IMR-90 (cell line): ENCODE measurements around the gene GALNT16. TPM values are rescaled to one million over a fixed set of nuclear protein-coding genes. Genes with fewer than 3 reads are reported as not detected.

ENCODE experiments used
- ATAC-seq: fragments of 200-7000 bp; cut with Tn5 transposase; 2 replicates; pipeline ENCODE4 v1.9.1; 2020; ENCODE audit warnings: low read depth, mild to moderate bottlenecking, moderate library complexity
- BruUV-seq: library from RNA; stranded (reverse); fragments of 400-500 nt; replicated peaks from 2 replicates; lab custom pipeline; 2021; lab: Mats Ljungman, UMichigan
- CTCF ChIA-PET: fragments of 300-600 bp; formaldehyde crosslinking; extraction: SDS; loops from one replicate; lab custom pipeline; 2021; ENCODE audit warnings: antibody characterized with exemption; lab: Yijun Ruan, JAX
- POLR2A ChIA-PET: fragments of 300-600 bp; sonication (Branson Sonifier 250); formaldehyde crosslinking; loops from one replicate; lab custom pipeline; 2022; ENCODE audit warnings: antibody characterized with exemption; ENCODE audit not compliant: unreplicated experiment; lab: Charles Lee
- DNase-seq: peaks from one replicate; pipeline ENCODE4 v3.0.0; 2013
- H2AFZ ChIP-seq: replicated peaks from 2 replicates; pipeline ENCODE3; 2013; ENCODE audit warnings: low read length, mild to moderate bottlenecking; ENCODE audit not compliant: poor library complexity
- H2AK5ac ChIP-seq: 2 replicates; pipeline ENCODE4 v1.6.1; 2013; ENCODE audit warnings: low read depth, low read length, inconsistent platforms
- H2AK9ac ChIP-seq: replicated peaks from 2 replicates; pipeline ENCODE3; 2013; ENCODE audit warnings: mild to moderate bottlenecking, low read depth, low read length, moderate library complexity; ENCODE audit not compliant: poor library complexity
- H2BK120ac ChIP-seq: 2 replicates; pipeline ENCODE4 v1.6.1; 2013; ENCODE audit warnings: low read depth, low read length, inconsistent platforms
- H2BK15ac ChIP-seq: 3 replicates; pipeline ENCODE4 v1.6.1; 2013; ENCODE audit warnings: low read depth, low read length, inconsistent platforms
- H2BK20ac ChIP-seq: 2 replicates; pipeline ENCODE4 v1.6.1; 2013; ENCODE audit warnings: low read depth, mild to moderate bottlenecking, inconsistent platforms, low read length, moderate library complexity
- H2BK5ac ChIP-seq: 2 replicates; pipeline ENCODE4 v1.6.1; 2013; ENCODE audit warnings: mild to moderate bottlenecking, low read depth, low read length, inconsistent platforms; ENCODE audit not compliant: poor library complexity, severe bottlenecking
- H3K14ac ChIP-seq: replicated peaks from 2 replicates; pipeline ENCODE4 v1.6.1; 2013; ENCODE audit warnings: low read depth, low read length, inconsistent platforms
- H3K18ac ChIP-seq: 2 replicates; pipeline ENCODE4 v1.6.1; 2013; ENCODE audit warnings: low read depth, low read length, control low read depth
- H3K23ac ChIP-seq: 2 replicates; pipeline ENCODE4 v1.6.1; 2013; ENCODE audit warnings: low read depth, low read length, inconsistent platforms
- H3K27ac ChIP-seq: 2 replicates; pipeline ENCODE4 v1.5.1; 2013; ENCODE audit warnings: mild to moderate bottlenecking, control low read depth, low read length; ENCODE audit not compliant: insufficient read depth
- H3K27me3 ChIP-seq: 2 replicates; pipeline ENCODE4 v1.6.1; 2013; ENCODE audit warnings: low read length; ENCODE audit not compliant: control insufficient read depth, insufficient read depth
- H3K36me3 ChIP-seq: 2 replicates; pipeline ENCODE4 v1.6.1; 2013; ENCODE audit warnings: low read length, mixed read lengths; ENCODE audit not compliant: control insufficient read depth, insufficient read depth
- H3K4ac ChIP-seq: 2 replicates; pipeline ENCODE4 v1.6.1; 2013; ENCODE audit warnings: low read depth, low read length, inconsistent platforms
- H3K4me1 ChIP-seq: 2 replicates; pipeline ENCODE4 v1.6.1; 2013; ENCODE audit warnings: low read length, mixed read lengths; ENCODE audit not compliant: control insufficient read depth, insufficient read depth
- H3K4me2 ChIP-seq: 2 replicates; pipeline ENCODE4 v1.6.1; 2013; ENCODE audit warnings: low read depth, mild to moderate bottlenecking, control low read depth, low read length, moderate library complexity
- H3K4me3 ChIP-seq: 2 replicates; pipeline ENCODE4 v1.5.1; 2013; ENCODE audit warnings: low read depth, mild to moderate bottlenecking, control low read depth, low read length, moderate library complexity; ENCODE audit not compliant: insufficient read depth
- H3K56ac ChIP-seq: 2 replicates; pipeline ENCODE4 v1.6.1; 2013; ENCODE audit warnings: low read length, inconsistent platforms; ENCODE audit not compliant: insufficient read depth; ENCODE audit errors: extremely low read depth
- H3K79me1 ChIP-seq, 2 experiments: 2 replicates each; pipeline ENCODE4 v1.6.1; 2013; ENCODE audit warnings: low read length in 2 of 2, inconsistent platforms in 1 of 2, low read depth in 1 of 2
- H3K9ac ChIP-seq: 2 replicates; pipeline ENCODE4 v1.6.1; 2013; ENCODE audit warnings: low read depth, low read length, control low read depth
- H3K9me1 ChIP-seq: 2 replicates; pipeline ENCODE4 v1.6.1; 2013; ENCODE audit warnings: low read length, inconsistent platforms; ENCODE audit not compliant: insufficient read depth
- H3K9me3 ChIP-seq: 2 replicates; pipeline ENCODE4 v1.6.1; 2013; ENCODE audit warnings: low read length; ENCODE audit not compliant: control insufficient read depth, insufficient read depth
- H4K20me1 ChIP-seq: 2 replicates; pipeline ENCODE4 v1.6.1; 2013; ENCODE audit warnings: low read length, inconsistent platforms; ENCODE audit not compliant: insufficient read depth
- H4K5ac ChIP-seq: 2 replicates; pipeline ENCODE4 v1.6.1; 2013; ENCODE audit warnings: mild to moderate bottlenecking, low read depth, low read length, control low read depth
- H4K8ac ChIP-seq, 2 experiments: 2 replicates each; pipeline ENCODE4 v1.6.1; 2013; ENCODE audit warnings: low read depth in 2 of 2, low read length in 2 of 2, control low read depth in 1 of 2, inconsistent platforms in 1 of 2
- H4K91ac ChIP-seq: 2 replicates; pipeline ENCODE4 v1.6.1; 2013; ENCODE audit warnings: low read depth, low read length, inconsistent platforms; ENCODE audit not compliant: insufficient read depth
- CHD1 ChIP-seq: IDR thresholded peaks from 2 replicates; pipeline ENCODE4 v1.6.1; 2012; ENCODE audit warnings: low read depth, low read length, improper control_type of control experiment
- MAFK ChIP-seq: IDR thresholded peaks from 2 replicates; pipeline ENCODE4 v1.6.1; 2012; ENCODE audit warnings: low read depth, low read length, improper control_type of control experiment
- POLR2A ChIP-seq: IDR thresholded peaks from 2 replicates; pipeline ENCODE4 v1.6.1; 2012; ENCODE audit warnings: mild to moderate bottlenecking, low read depth, low read length
- RAD21 ChIP-seq: IDR thresholded peaks from 2 replicates; pipeline ENCODE4 v1.6.1; 2012; ENCODE audit warnings: low read length, improper control_type of control experiment
- RFX5 ChIP-seq: IDR thresholded peaks from 2 replicates; pipeline ENCODE4 v1.8.0; 2012; ENCODE audit warnings: low read depth, mild to moderate bottlenecking, low read length, moderate library complexity
- WGBS, 2 experiments: methylation state at CpG; one replicate each; pipeline versions ENCODE4 v1.1.5 to v1.1.7; 2013; ENCODE audit warnings: missing lambda C conversion rate in 2 of 2; ENCODE audit not compliant: insufficient read length in 1 of 2; ENCODE audit errors: extremely low coverage in 2 of 2; 5-methylcytosine and 5-hydroxymethylcytosine counted together
- dilution Hi-C: fragments of 300-500 bp; cut with HindIII; formaldehyde crosslinking; loops from one replicate; pipeline ENCODE4 v1.14.3; 2018; ENCODE audit warnings: low sequenced_read_pairs; ENCODE audit not compliant: unreplicated experiment
- in situ Hi-C: fragments of 300-500 bp; cut with MboI; formaldehyde crosslinking; loops from 3 replicates; pipeline ENCODE4 v1.14.3; 2019; ENCODE audit warnings: low sequenced_read_pairs, inconsistent platforms, mixed read lengths
- intact Hi-C: fragments of 100-400 bp; cut with micrococcal nuclease; formaldehyde crosslinking; loops from 2 replicates; pipeline ENCODE4 v1.10.0; 2022
- polyA plus RNA-seq, 3 experiments: library from polyadenylated mRNA; depleted of rRNA; stranded (reverse); fragments of >200 nt; gene quantifications; 2 replicates each; pipeline ENCODE4 v1.2.3, GENCODE V29; 2012; ENCODE audit warnings: low replicate concordance in 1 of 3
- total RNA-seq: library from RNA; depleted of rRNA; stranded (reverse); fragments of >200 nt; gene quantifications from 2 replicates; pipeline ENCODE4 v1.2.3, GENCODE V29; 2012

GALNT16 gene
- total and polyA plus RNA-seq, 2 of the 4 experiments (the other 2 are of a cell fraction) = 0.36 to 1.5 TPM

DNA sequence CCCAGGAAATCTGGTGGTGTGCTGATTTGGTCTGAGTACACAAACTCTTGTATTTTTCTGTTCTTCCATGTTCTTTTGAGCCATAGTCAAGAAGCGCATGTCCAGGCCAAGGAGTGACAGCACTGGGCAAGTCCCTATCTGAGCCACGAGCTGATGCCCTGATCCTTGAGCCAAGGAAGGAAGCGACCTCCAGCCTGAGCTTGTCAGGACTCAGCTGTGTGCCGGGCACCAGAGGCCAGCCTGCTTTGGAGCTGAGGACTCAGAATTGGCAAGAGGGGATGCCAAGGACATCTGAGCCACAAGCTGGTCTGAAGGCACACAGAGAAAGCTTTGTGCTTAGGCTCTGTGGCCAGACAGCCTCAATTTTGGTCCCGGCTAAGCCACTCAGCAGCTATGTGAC is 52.6 kb downstream of the GALNT16 start:
- Histone ChIP-seq H3K4me2 (no peak overlapping the region), H3K9me1 (peaks cover 11% of the 10 kb centered on the region), H3K56ac (no peak overlapping the region), H3K27ac (no peak overlapping the region), H2AK9ac (no peak overlapping the region), H2BK15ac (no peak overlapping the region), H4K91ac (no peak overlapping the region), H3K23ac (no peak overlapping the region), H2BK120ac (no peak overlapping the region), H3K4ac (no peak overlapping the region), H4K5ac (no peak overlapping the region), H3K4me3 (no peak overlapping the region), H3K9me3 (no peaks in the 10 kb centered on the region), H2AFZ (no peak overlapping the region), H3K9ac (no peak overlapping the region), H4K8ac (no peak overlapping the region), H3K14ac (no peak overlapping the region), H2BK5ac (no peak overlapping the region), H2BK20ac (no peak overlapping the region), H3K18ac (no peak overlapping the region), H3K36me3 (no peaks in the 10 kb centered on the region), H4K20me1 (peaks cover 7% of the 10 kb centered on the region; the same call in 1 of the 2 replicates), H3K27me3 (peaks cover 16% of the 10 kb centered on the region), H3K4me1 (peaks cover 4% of the 10 kb centered on the region; the same call in 1 of the 2 replicates), H3K79me1 (no peaks in the 10 kb centered on the region), H2AK5ac (peak overlapping the region; percentile 46; the same call in 1 of the 2 replicates)
- ChIA-PET POLR2A (no interaction called here), CTCF (no interaction called here)
- TF ChIP-seq MAFK = no peak
- TF ChIP-seq POLR2A = no peak
- no peak for TF ChIP-seq CHD1
- no peak for TF ChIP-seq RAD21
- no peak for TF ChIP-seq RFX5
- no CpG with 5 or more reads among the region's 5 CpGs for WGBS, 2 experiments
- in situ Hi-C loops = no loop called here
- dilution Hi-C loops = no loop called here
- ATAC-seq = no peak
- intact Hi-C loops = no loop called here
- no TSS peak for BruUV-seq
- DNase-seq = no peak
